GM10248 (cell line): ENCODE measurements around the gene UXS1.

Experiments used
- CTCF ChIA-PET: fragments of 300-600 bp; sonication (Branson Sonifier 250); formaldehyde crosslinking; extraction: SDS; loops from one replicate; lab custom pipeline; 2021; ENCODE audit warnings: antibody characterized with exemption; lab: Yijun Ruan, JAX
- POLR2A ChIA-PET: fragments of 350-650 bp; sonication (Branson Sonifier 250); formaldehyde crosslinking; extraction: SDS; loops from one replicate; lab custom pipeline; 2020; ENCODE audit warnings: antibody characterized with exemption; lab: Yijun Ruan, JAX
- DNase-seq: peaks from one replicate; pipeline ENCODE4 v3.0.0; 2012; ENCODE audit errors: extremely low spot score
- TF ChIP-seq, protein P1 (sequence below): IDR thresholded peaks from 2 replicates; pipeline ENCODE4 v1.5.1; 2012; ENCODE audit warnings: mild to moderate bottlenecking, low read depth; ENCODE audit errors: extremely low read depth, missing control alignments, control extremely low read depth

The UXS1 gene

DNA sequence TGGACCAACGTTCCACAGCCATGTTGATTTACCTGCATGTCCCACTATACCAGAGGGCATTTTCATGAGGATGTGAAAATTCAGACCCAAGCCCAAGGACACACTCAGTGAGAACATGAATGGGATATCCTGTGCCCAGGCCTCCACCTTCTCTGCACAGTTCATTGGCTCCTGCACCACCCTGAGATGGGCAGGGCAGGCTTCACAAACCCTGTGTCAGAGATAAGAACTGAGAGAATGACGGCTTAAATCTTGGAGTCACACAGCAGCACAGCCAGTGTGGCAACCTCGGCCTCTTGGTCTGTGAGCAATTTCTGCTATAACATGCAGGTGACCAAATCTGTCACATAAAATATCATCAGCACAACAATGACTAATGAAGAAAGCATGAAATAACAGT, 71.9 kb downstream of the UXS1 start:
- TF ChIP-seq, protein P1, sequence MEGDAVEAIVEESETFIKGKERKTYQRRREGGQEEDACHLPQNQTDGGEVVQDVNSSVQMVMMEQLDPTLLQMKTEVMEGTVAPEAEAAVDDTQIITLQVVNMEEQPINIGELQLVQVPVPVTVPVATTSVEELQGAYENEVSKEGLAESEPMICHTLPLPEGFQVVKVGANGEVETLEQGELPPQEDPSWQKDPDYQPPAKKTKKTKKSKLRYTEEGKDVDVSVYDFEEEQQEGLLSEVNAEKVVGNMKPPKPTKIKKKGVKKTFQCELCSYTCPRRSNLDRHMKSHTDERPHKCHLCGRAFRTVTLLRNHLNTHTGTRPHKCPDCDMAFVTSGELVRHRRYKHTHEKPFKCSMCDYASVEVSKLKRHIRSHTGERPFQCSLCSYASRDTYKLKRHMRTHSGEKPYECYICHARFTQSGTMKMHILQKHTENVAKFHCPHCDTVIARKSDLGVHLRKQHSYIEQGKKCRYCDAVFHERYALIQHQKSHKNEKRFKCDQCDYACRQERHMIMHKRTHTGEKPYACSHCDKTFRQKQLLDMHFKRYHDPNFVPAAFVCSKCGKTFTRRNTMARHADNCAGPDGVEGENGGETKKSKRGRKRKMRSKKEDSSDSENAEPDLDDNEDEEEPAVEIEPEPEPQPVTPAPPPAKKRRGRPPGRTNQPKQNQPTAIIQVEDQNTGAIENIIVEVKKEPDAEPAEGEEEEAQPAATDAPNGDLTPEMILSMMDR: no peak
- ChIA-PET POLR2A (no interaction called here), CTCF (no interaction called here)
- DNase-seq: no peak

DNA sequence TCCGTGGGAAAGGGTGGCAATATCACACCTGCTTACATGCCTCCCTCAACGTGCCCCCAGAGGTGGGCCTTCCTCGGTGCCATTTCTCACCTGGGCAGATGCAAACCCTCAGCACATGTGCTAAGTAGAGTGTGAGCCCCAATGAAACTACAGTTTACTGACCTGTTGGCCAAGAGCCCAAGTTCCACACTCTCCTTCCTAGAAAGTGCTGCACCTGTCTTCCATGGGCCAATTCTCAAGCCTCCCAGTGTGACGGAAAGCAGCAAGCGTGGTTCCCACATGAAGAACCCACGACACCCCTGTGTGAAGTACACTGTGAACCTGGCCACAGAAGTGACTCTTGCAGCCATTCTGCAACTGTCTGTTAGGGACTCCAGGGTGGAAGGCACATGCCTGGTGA, 73.7 kb downstream of the UXS1 start:
- ChIA-PET POLR2A (no interaction called here), CTCF (no interaction called here)
- no peak for DNase-seq
- TF ChIP-seq, protein P1: no peak

DNA sequence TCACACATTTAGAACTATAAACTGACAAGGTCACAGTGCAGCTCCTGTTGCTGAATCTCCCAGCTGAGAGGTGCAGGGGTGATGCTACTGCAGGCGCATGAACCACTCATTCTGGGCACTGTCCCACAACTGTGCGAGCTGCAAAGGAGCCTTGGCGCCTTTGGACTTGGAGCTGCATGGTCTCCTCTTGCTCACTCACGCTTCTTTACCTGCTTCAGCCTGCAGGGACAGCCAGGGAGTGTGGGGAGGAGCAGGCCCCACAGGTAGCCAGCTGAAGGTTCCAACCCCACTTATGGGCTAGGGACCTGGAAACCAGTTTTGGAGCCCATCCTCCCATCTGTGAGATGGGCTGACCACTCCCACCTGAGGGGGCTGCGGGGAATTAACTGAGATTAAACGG, 75.0 kb downstream of the UXS1 start:
- TF ChIP-seq, protein P1: no peak
- POLR2A ChIA-PET: no interaction called here
- CTCF ChIA-PET: interaction anchor here (1.7 kb wide), 1 partner anchor 11 kb away, joined by 4 read pairs; no protein-coding TSS in a partner anchor
- no peak for DNase-seq

DNA sequence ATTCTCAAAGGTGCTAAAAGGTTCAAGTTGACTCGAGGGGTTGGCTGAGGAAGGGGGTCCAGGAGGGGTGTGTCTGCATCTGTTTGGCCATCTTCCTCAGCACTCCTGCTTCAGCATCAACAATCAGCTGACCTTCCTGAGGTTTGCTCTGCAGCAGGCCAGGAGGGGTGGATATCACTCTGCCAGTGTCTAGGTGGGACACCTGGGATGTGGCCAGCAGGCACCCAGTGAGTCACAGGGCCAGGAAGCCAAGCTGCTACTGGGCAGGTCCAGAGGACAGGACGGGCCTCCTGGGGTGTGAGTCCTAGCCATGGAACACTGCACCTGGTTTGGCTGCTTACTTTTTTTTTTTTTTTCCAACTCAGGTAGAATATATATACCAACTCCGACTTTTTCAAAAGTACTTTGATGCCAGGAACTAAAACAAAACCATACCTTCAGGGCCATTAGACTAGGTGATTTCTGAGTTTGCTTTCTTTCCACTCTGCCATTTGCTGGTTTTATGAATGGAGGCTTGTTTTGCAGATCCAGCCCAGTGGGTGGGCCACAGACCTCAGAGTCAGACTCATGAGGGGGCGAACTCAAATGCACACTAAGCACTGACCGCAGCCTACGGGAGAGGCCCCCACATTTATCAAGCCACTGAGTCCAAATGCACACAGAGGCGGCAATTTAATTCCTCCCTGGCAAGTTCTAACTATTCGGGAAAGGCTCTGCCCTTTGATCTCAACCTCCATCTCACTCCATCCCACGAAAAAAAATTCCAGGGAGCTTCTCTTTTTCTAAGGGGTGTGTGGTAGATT, 76.0 kb downstream of the UXS1 start:
- DNase-seq: no peak
- POLR2A ChIA-PET: no interaction called here
- CTCF ChIA-PET: interaction anchor here (1.7 kb wide), 1 partner anchor 10 kb away, joined by 4 read pairs; no protein-coding TSS in a partner anchor
- TF ChIP-seq, protein P1: no peak

DNA sequence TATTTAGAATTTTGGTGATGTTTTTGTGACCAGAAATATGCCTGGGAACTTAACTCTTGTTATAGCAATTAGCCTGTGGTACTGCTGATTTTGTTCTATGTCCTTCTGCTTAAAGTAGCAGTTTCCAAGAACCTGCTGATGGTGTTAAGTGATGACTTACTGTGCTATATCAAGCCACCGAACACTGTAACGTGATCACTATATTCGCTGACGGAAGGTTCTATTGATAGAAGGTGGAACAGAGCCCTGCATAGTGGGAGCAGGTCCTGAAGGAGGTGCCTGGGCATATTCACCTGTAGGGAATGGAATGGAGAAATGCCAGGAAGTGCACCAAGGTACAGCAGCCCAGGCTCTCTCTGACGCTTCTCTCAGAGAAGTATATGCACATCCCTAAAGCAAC, 76.8 kb downstream of the UXS1 start:
- no peak for DNase-seq
- CTCF ChIA-PET: interaction anchor here (0.9 kb wide), 1 partner anchor 13 kb away, joined by 4 read pairs; no protein-coding TSS in a partner anchor
- POLR2A ChIA-PET: no interaction called here
- TF ChIP-seq, protein P1: no peak

DNA sequence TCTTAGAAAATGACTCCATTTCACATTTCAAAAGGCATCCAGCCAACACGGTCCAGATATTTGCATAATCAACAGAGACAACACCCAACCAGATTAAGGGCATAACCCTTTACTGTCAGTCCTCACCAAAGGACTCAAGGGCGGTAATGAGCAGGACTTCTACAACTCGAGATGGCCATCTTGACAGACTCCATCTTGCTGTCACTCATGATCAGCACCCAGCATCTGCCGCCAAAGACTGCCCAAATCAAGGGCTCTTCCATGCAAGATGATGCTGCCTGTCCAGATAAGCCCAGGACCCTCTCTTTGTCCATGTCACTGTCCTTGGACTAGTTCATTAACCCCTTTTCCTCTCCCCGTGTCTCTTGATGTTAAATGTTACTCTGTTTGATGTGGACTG, 77.9 kb downstream of the UXS1 start:
- TF ChIP-seq, protein P1: no peak
- CTCF ChIA-PET: interaction anchor here (3.7 kb wide), 1 partner anchor 12 kb away, joined by 26 read pairs; no protein-coding TSS in a partner anchor

More for the DNA sequence above, 77.9 kb downstream of the UXS1 start:
- POLR2A ChIA-PET: no interaction called here
- DNase-seq: no peak
